Measurements from ENCODE around the gene RASGRF1. TPM values are rescaled to one million over a fixed set of nuclear protein-coding genes. Genes with fewer than 3 reads are reported as not detected.

Gene RASGRF1
- total and polyA plus RNA-seq, 4 donors, result 0.13 to 0.15 TPM; not detected in 2

DNA sequence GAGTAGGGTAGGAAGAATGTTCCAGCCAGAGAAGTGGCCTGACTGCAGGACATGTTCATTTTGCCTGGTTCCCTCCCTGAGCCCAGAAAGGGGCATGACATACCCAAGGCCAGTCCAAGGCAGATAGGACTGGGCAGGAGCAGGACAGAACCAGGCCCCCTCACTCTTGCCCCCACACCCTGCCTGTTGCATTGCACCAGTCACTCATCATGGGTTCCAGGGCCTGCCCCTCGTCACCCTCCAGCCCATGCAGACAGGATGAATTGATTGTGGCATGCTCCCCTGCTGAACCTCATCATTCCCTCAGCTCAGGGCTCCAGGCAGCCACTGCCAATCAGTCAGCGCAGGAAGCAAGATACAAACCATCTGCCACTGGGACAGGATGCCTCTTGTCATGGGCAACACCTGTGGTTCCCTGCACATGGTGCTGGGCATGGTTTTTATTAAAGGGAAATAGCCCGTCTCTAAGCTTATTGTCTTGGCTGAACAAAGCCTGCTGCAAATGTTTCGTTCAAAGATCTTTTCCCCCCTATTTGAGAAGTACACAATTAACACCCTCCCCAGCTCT is 48.9 kb downstream of the RASGRF1 start:
- 85 to 93% methylated on average over 4 of the region's 4 CpGs for WGBS, 2 donors
- Histone ChIP-seq H3K27me3 (ENCODE audit: control insufficient read depth in 1 of 2, insufficient read depth in 2 of 2, low read length in 1 of 2) (no peaks in the 10 kb centered on the region), H3K27ac (ENCODE audit: low read depth in 1 of 2, low read length in 2 of 2) (no peak overlapping the region), H3K4me3 (ENCODE audit: low read length in 2 of 2) (no peak overlapping the region), H3K9me3 (ENCODE audit: control insufficient read depth, low read length) (peaks cover 10% of the 10 kb centered on the region), H3K4me1 (ENCODE audit: control insufficient read depth in 1 of 2, insufficient read depth in 2 of 2, low read length in 2 of 2) (no peaks in the 10 kb centered on the region), H3K36me3 (ENCODE audit: control insufficient read depth in 1 of 2, insufficient read depth in 2 of 2, low read length in 1 of 2) (no peaks in the 10 kb centered on the region)
- ATAC-seq (ENCODE audit: low FRiP score) (no peak), DNase-seq (no peak)
- intact Hi-C loops (cut with DNase I), result no loop called here

DNA sequence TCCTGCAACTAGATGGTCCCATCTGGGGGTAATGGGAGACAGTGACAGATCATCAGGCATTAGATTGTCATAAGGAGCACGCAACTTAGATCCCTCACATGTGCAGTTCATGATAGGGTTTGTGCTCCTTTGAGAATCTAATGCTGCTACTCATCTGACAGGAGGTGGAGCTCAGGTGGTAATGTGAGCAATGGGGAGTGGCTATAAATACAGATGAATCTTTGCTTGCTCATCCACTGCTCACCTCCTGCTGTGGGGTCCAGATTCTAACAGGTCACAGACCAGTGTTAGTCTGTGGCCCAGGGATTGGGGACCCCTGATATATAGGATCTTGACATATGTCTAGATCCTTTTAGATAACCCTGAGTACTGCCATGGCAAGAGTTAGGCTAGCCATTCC is 52.7 kb downstream of the RASGRF1 start:
- Histone ChIP-seq H3K4me3 (ENCODE audit: low read length in 2 of 2) (no peak overlapping the region), H3K4me1 (ENCODE audit: control insufficient read depth in 1 of 2, insufficient read depth in 2 of 2, low read length in 2 of 2) (no peaks in the 10 kb centered on the region), H3K36me3 (ENCODE audit: control insufficient read depth in 1 of 2, insufficient read depth in 2 of 2, low read length in 1 of 2) (no peaks in the 10 kb centered on the region), H3K27me3 (ENCODE audit: control insufficient read depth in 1 of 2, insufficient read depth in 2 of 2, low read length in 1 of 2) (no peaks in the 10 kb centered on the region), H3K9me3 (ENCODE audit: control insufficient read depth, low read length) (peaks cover 7% of the 10 kb centered on the region), H3K27ac (ENCODE audit: low read depth in 1 of 2, low read length in 2 of 2) (no peak overlapping the region)
- no peak for ATAC-seq (ENCODE audit: low FRiP score)
- no peak for DNase-seq
- WGBS, 2 donors, result 97 to 100% methylated on average over 1 of the region's 1 CpG
- intact Hi-C loops (cut with DNase I), result no loop called here

DNA sequence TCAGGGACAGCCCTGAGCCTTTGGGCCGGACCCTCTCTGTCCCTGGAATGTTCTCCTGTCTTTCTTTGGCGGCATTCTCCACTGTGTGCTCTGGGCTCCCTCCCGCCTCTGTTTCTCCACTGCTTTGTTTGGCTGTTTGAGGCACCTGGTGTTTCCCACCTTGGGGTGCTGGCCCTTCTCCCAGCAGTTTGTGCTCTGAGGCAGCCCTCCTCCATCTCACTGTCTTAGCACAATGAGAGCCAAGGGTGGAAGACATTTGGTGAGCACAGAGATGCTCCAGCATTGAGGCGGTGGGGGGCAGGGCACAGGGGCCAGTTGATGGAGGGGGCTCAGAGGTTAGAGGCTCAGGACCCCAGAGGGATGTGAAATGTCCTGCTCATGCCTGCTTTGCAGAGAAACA is 54.3 kb downstream of the RASGRF1 start:
- Histone ChIP-seq H3K27me3 (ENCODE audit: control insufficient read depth in 1 of 2, insufficient read depth in 2 of 2, low read length in 1 of 2) (no peaks in the 10 kb centered on the region), H3K4me3 (ENCODE audit: low read length in 2 of 2) (no peak overlapping the region), H3K4me1 (ENCODE audit: control insufficient read depth in 1 of 2, insufficient read depth in 2 of 2, low read length in 2 of 2) (no peaks in the 10 kb centered on the region), H3K27ac (ENCODE audit: low read depth in 1 of 2, low read length in 2 of 2) (no peak overlapping the region), H3K36me3 (ENCODE audit: control insufficient read depth in 1 of 2, insufficient read depth in 2 of 2, low read length in 1 of 2) (no peaks in the 10 kb centered on the region), H3K9me3 (ENCODE audit: control insufficient read depth, low read length) (no peaks in the 10 kb centered on the region)
- WGBS, 2 donors, result 67 to 72% methylated on average over 4 of the region's 4 CpGs
- ATAC-seq (ENCODE audit: low FRiP score) (no peak), DNase-seq (no peak)
- intact Hi-C loops (cut with DNase I), result no loop called here

DNA sequence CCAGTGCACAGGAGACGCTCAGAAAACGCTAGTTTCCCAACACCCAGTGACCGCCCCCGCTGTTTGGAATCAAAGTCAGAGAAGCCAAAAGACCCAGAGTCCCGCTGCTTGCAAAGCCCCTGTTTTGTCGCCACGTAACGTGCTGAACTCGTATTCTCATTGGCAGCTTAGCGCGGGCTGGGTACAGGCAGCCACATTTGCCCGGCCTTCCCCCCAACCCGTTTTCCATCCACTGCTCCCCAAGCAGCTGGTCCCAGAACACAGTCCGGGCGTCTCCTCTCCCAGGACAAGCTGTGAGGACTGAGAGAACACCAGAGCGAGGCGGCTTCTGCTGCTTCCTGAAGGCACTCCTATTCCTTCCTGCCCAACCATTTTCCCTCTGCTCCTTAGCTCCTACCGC is 54.8 kb downstream of the RASGRF1 start:
- intact Hi-C loops (cut with DNase I), result no loop called here
- Histone ChIP-seq H3K4me1 (ENCODE audit: control insufficient read depth in 1 of 2, insufficient read depth in 2 of 2, low read length in 2 of 2) (no peaks in the 10 kb centered on the region), H3K9me3 (ENCODE audit: control insufficient read depth, low read length) (no peaks in the 10 kb centered on the region), H3K27ac (ENCODE audit: low read depth in 1 of 2, low read length in 2 of 2) (no peak overlapping the region), H3K36me3 (ENCODE audit: control insufficient read depth in 1 of 2, insufficient read depth in 2 of 2, low read length in 1 of 2) (no peaks in the 10 kb centered on the region), H3K4me3 (ENCODE audit: low read length in 2 of 2) (no peak overlapping the region), H3K27me3 (ENCODE audit: control insufficient read depth in 1 of 2, insufficient read depth in 2 of 2, low read length in 1 of 2) (no peaks in the 10 kb centered on the region)
- ATAC-seq (ENCODE audit: low FRiP score) (no peak), DNase-seq (no peak)
- 21 to 34% methylated on average over 18 of the region's 18 CpGs for WGBS, 2 donors

DNA sequence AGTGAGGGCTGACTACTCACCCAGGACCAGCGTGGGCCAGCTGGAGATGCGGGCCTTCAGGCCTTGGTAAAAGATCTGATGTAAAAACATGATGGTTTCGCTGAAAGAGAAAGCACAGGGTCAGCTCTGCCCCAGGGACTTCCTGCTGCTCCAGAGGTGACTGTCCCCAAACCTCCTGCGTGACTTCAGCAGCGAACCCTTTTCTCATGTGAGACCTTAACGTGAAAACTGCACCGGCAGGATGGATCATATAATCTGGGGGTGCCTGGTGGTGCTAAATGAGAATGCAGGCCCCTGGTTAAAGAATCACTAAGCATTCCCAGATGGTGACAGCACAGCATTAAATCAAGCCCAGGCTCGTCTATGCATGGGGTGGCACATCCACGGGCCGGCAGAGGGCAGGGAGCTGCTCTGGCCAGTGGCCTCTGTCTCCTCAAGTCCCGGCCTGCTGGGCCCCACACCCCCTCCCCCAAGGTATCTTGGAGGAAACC is 55.4 kb downstream of the RASGRF1 start:
- H3K36me3 ChIP-seq (ENCODE audit: control insufficient read depth in 1 of 2, insufficient read depth in 2 of 2, low read length in 1 of 2), result no peaks in the 10 kb centered on the region
- no peak for DNase-seq
- no peaks in the 10 kb centered on the region for H3K4me1 ChIP-seq (ENCODE audit: control insufficient read depth in 1 of 2, insufficient read depth in 2 of 2, low read length in 2 of 2)
- H3K9me3 ChIP-seq (ENCODE audit: control insufficient read depth, low read length), result no peaks in the 10 kb centered on the region
- WGBS, 2 donors, result 53 to 61% methylated on average over 11 of the region's 11 CpGs
- intact Hi-C loops (cut with DNase I), result no loop called here
- no peaks in the 10 kb centered on the region for H3K27me3 ChIP-seq (ENCODE audit: control insufficient read depth in 1 of 2, insufficient read depth in 2 of 2, low read length in 1 of 2)
- ATAC-seq (ENCODE audit: low FRiP score), result no peak
- H3K27ac ChIP-seq (ENCODE audit: low read depth in 1 of 2, low read length in 2 of 2), result no peak overlapping the region
- no peak overlapping the region for H3K4me3 ChIP-seq (ENCODE audit: low read length in 2 of 2)

DNA sequence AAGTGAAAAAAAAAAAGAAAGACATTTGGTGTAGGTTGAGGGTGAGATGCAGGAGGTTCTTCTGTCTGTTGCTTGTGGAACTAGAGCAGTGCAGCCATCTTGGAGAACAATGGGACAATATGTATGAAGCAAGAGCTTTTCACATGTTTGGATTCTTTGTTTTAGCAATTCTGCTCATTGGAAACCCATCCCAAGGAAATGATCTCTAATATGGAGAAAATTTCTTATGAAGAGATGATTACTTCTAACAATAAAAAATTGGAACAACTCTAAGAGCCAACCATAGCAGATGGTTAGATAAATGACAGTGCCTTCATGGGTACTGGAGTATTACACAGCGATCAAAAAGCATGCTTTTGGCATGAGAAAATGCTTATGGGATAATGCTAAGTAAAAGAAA is 56.3 kb downstream of the RASGRF1 start:
- ATAC-seq (ENCODE audit: low FRiP score) (no peak), DNase-seq (no peak)
- WGBS, 2 donors, result 92 to 99% methylated on average over 1 of the region's 1 CpG
- intact Hi-C loops (cut with DNase I), result no loop called here
- Histone ChIP-seq H3K4me3 (ENCODE audit: low read length in 2 of 2) (no peak overlapping the region), H3K36me3 (ENCODE audit: control insufficient read depth in 1 of 2, insufficient read depth in 2 of 2, low read length in 1 of 2) (no peaks in the 10 kb centered on the region), H3K27ac (ENCODE audit: low read depth in 1 of 2, low read length in 2 of 2) (no peak overlapping the region), H3K9me3 (ENCODE audit: control insufficient read depth, low read length) (no peaks in the 10 kb centered on the region), H3K4me1 (ENCODE audit: control insufficient read depth in 1 of 2, insufficient read depth in 2 of 2, low read length in 2 of 2) (no peaks in the 10 kb centered on the region), H3K27me3 (ENCODE audit: control insufficient read depth in 1 of 2, insufficient read depth in 2 of 2, low read length in 1 of 2) (no peaks in the 10 kb centered on the region)

DNA sequence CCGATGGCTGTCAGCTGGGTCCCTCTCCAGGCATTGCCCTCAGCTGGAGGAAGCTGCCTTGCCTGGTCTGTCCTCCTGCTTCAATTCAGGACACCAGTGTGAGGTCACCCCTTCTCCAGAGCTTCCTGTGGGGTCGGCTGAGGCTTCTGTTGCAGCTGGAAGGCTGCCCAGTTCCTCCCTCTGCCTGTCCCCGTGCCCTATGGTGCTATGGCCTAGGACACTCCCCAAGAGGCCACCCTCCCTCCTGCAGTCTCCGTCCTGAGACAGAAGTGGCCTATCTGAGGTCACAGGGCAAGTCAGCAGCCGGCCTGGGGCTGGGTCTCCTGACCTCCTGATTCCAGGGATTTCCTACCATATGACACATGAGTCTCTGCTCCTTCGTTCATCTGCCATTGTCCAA is 57.9 kb downstream of the RASGRF1 start:
- no peaks in the 10 kb centered on the region for H3K4me1 ChIP-seq (ENCODE audit: control insufficient read depth in 1 of 2, insufficient read depth in 2 of 2, low read length in 2 of 2)
- DNase-seq, result peak in 1 of 2 donors; percentile 68
- no peak overlapping the region for H3K27ac ChIP-seq (ENCODE audit: low read depth in 1 of 2, low read length in 2 of 2)
- H3K27me3 ChIP-seq (ENCODE audit: control insufficient read depth in 1 of 2, insufficient read depth in 2 of 2, low read length in 1 of 2), result no peaks in the 10 kb centered on the region
- 66 to 74% methylated on average over 6 of the region's 6 CpGs for WGBS, 2 donors
- no peak overlapping the region for H3K4me3 ChIP-seq (ENCODE audit: low read length in 2 of 2)
- ATAC-seq (ENCODE audit: low FRiP score), result peak; percentile 26
- no peaks in the 10 kb centered on the region for H3K36me3 ChIP-seq (ENCODE audit: control insufficient read depth in 1 of 2, insufficient read depth in 2 of 2, low read length in 1 of 2)
- intact Hi-C loops (cut with DNase I), result no loop called here
- no peaks in the 10 kb centered on the region for H3K9me3 ChIP-seq (ENCODE audit: control insufficient read depth, low read length)

DNA sequence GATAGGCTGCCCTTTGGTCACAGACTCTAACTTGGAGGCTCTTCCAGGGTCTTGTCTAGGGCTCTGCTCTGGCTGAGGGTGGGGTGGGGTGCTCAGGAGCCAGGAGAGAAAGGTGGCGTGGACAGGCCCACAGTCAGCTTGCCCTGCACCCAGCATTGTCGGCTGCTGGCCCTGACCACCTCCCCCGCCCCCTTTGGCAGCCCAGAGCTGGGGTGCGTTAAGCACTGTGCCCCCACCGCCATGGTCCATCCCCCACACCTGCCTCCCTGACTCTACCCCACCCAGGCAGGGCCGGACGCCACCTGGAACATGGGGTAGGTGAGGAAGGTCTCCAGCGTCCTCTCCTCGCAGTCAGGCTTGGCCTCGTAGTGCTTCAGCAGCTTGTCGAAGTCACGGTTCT is 58.8 kb downstream of the RASGRF1 start:
- Histone ChIP-seq H3K4me1 (ENCODE audit: control insufficient read depth in 1 of 2, insufficient read depth in 2 of 2, low read length in 2 of 2) (no peaks in the 10 kb centered on the region), H3K9me3 (ENCODE audit: control insufficient read depth, low read length) (no peaks in the 10 kb centered on the region), H3K36me3 (ENCODE audit: control insufficient read depth in 1 of 2, insufficient read depth in 2 of 2, low read length in 1 of 2) (no peaks in the 10 kb centered on the region), H3K27me3 (ENCODE audit: control insufficient read depth in 1 of 2, insufficient read depth in 2 of 2, low read length in 1 of 2) (no peaks in the 10 kb centered on the region), H3K4me3 (ENCODE audit: low read length in 2 of 2) (no peak overlapping the region), H3K27ac (ENCODE audit: low read depth in 1 of 2, low read length in 2 of 2) (no peak overlapping the region)
- DNase-seq (no peak), ATAC-seq (ENCODE audit: low FRiP score) (no peak)
- intact Hi-C loops (cut with DNase I), result no loop called here
- 89 to 91% methylated on average over 12 of the region's 12 CpGs for whole genome bisulfite sequencing, 2 donors

DNA sequence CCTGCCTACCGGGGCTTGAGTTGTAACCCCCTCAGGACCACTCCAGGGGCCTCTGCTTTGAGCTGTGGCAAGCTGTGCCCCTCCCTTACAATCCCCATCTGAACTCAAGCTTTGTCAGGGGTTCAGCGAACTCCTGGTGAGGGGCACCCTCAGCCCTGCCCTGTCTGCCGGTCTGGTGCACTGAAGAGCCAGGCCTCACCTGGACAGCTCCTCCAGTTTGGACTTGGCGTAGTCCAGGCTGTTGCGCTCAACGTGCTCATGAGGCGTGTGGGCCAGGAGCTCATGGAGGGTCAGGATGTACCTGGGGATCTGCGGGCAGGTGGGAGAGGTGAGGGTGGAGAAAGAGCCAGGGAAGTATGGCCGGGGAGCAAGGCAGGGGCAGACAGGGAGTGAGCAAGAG is 59.4 kb downstream of the RASGRF1 start:
- intact Hi-C loops (cut with DNase I), result no loop called here

More for the DNA sequence above, 59.4 kb downstream of the RASGRF1 start:
- Histone ChIP-seq H3K27me3 (ENCODE audit: control insufficient read depth in 1 of 2, insufficient read depth in 2 of 2, low read length in 1 of 2) (no peaks in the 10 kb centered on the region), H3K9me3 (ENCODE audit: control insufficient read depth, low read length) (no peaks in the 10 kb centered on the region), H3K36me3 (ENCODE audit: control insufficient read depth in 1 of 2, insufficient read depth in 2 of 2, low read length in 1 of 2) (no peaks in the 10 kb centered on the region), H3K4me3 (ENCODE audit: low read length in 2 of 2) (no peak overlapping the region), H3K27ac (ENCODE audit: low read depth in 1 of 2, low read length in 2 of 2) (no peak overlapping the region), H3K4me1 (ENCODE audit: control insufficient read depth in 1 of 2, insufficient read depth in 2 of 2, low read length in 2 of 2) (no peaks in the 10 kb centered on the region)
- no peak for DNase-seq
- WGBS, 2 donors, result 90 to 91% methylated on average over 9 of the region's 9 CpGs
- ATAC-seq (ENCODE audit: low FRiP score), result no peak

Measured in aorta (tissue), 5 donors.